Thoracic aorta (tissue), 2 donors: Measurements from ENCODE around the gene DEAF1. TPM values are rescaled to one million over a fixed set of nuclear protein-coding genes. Genes with fewer than 3 reads are reported as not detected.

Experiments
- ATAC-seq: fragments of 150-250 bp; one replicate; pipeline ENCODE4 v1.8.0; 2017; ENCODE audit warnings: low read depth; ENCODE audit not compliant: insufficient number of reproducible peaks, low FRiP score
- DNase-seq: peaks from one replicate; pipeline ENCODE4 v3.0.0-alpha.2; 2020; ENCODE audit warnings: low spot score
- H3K27ac ChIP-seq, 2 donors: fragments of 200-600 bp; sonication (generic); 1 replicate in 1 of 2; 2 replicates in 1 of 2; pipeline ENCODE4 v1.5.1; 2016; ENCODE audit warnings: mild to moderate bottlenecking in 2 of 2, moderate library complexity in 2 of 2
- H3K27me3 ChIP-seq: fragments of 200-600 bp; sonication (generic); replicated peaks from 2 replicates; pipeline ENCODE4 v1.6.0; 2016; ENCODE audit warnings: mild to moderate bottlenecking; ENCODE audit not compliant: insufficient read depth
- H3K36me3 ChIP-seq: fragments of 200-600 bp; sonication (generic); one replicate; pipeline ENCODE4 v1.5.1; 2016
- H3K4me1 ChIP-seq, 2 donors: fragments of 200-600 bp; sonication (generic); 1 replicate in 1 of 2; 2 replicates in 1 of 2; pipeline versions ENCODE4 v1.5.1 to v1.6.0; 2016; ENCODE audit warnings: low read depth in 2 of 2, mild to moderate bottlenecking in 1 of 2; ENCODE audit not compliant: control insufficient read depth in 1 of 2
- H3K4me3 ChIP-seq: fragments of 200-600 bp; sonication (generic); 2 replicates; pipeline ENCODE4 v1.5.1; 2016; ENCODE audit warnings: mild to moderate bottlenecking
- H3K9me3 ChIP-seq: fragments of 200-600 bp; sonication (generic); 2 replicates; pipeline ENCODE4 v1.5.1; 2016
- total RNA-seq, 2 donors: library from RNA; depleted of rRNA; stranded (reverse); fragments of >200 nt; gene quantifications; one replicate each; pipeline versions ENCODE4 v1.1.0 to v1.2.3, GENCODE V29; 2016
- TF ChIP-seq, protein P1 (sequence below): fragments of 200-600 bp; sonication (generic); IDR thresholded peaks from one replicate; pipeline ENCODE4 v1.5.1; 2019; ENCODE audit warnings: antibody characterized with exemption

DEAF1 gene
- total RNA-seq, 2 donors from 2014 or later, result 22.1 to 67.0 TPM

GRCh38 chr11:610146-610801 is 84.7 kb downstream of the DEAF1 start:
- no peak for ATAC-seq
- peaks cover 78% of the 10 kb centered on the region for H3K36me3 ChIP-seq
- DNase-seq, result no peak

GRCh38 chr11:609341-609811 is 85.6 kb downstream of the DEAF1 start:
- no peak overlapping the region for H3K27ac ChIP-seq
- peaks cover 4 to 7% of the 10 kb centered on the region in 2 donors for H3K4me1 ChIP-seq
- DNase-seq (no peak), ATAC-seq (no peak)
- H3K36me3 ChIP-seq, result peaks cover 87% of the 10 kb centered on the region
- TF ChIP-seq, protein P1, sequence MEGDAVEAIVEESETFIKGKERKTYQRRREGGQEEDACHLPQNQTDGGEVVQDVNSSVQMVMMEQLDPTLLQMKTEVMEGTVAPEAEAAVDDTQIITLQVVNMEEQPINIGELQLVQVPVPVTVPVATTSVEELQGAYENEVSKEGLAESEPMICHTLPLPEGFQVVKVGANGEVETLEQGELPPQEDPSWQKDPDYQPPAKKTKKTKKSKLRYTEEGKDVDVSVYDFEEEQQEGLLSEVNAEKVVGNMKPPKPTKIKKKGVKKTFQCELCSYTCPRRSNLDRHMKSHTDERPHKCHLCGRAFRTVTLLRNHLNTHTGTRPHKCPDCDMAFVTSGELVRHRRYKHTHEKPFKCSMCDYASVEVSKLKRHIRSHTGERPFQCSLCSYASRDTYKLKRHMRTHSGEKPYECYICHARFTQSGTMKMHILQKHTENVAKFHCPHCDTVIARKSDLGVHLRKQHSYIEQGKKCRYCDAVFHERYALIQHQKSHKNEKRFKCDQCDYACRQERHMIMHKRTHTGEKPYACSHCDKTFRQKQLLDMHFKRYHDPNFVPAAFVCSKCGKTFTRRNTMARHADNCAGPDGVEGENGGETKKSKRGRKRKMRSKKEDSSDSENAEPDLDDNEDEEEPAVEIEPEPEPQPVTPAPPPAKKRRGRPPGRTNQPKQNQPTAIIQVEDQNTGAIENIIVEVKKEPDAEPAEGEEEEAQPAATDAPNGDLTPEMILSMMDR, result no peak
- no peaks in the 10 kb centered on the region for H3K27me3 ChIP-seq
- H3K9me3 ChIP-seq, result no peaks in the 10 kb centered on the region
- H3K4me3 ChIP-seq, result no peak overlapping the region

More at GRCh38 chr11:610146-610801, 84.7 kb downstream of the DEAF1 start:
- Histone ChIP-seq H3K9me3 (no peaks in the 10 kb centered on the region), H3K27me3 (no peaks in the 10 kb centered on the region), H3K4me3 (no peak overlapping the region), H3K27ac (no peak overlapping the region), H3K4me1 (peaks cover 13 to 16% of the 10 kb centered on the region in 2 donors)
- TF ChIP-seq, protein P1, result no peak

- H3K27me3 ChIP-seq, result no peaks in the 10 kb centered on the region
- no peak for ATAC-seq
- no peak for DNase-seq
- no peak overlapping the region for H3K4me3 ChIP-seq
- H3K9me3 ChIP-seq, result no peaks in the 10 kb centered on the region
- H3K4me1 ChIP-seq, result peaks cover under 1 to 2% of the 10 kb centered on the region in 2 donors
- no peak overlapping the region for H3K27ac ChIP-seq
- peaks cover 92% of the 10 kb centered on the region for H3K36me3 ChIP-seq
- TF ChIP-seq, protein P1, result no peak
These were observed 86.2 kb downstream of the DEAF1 start for GRCh38 chr11:608791-609251.

DNA sequence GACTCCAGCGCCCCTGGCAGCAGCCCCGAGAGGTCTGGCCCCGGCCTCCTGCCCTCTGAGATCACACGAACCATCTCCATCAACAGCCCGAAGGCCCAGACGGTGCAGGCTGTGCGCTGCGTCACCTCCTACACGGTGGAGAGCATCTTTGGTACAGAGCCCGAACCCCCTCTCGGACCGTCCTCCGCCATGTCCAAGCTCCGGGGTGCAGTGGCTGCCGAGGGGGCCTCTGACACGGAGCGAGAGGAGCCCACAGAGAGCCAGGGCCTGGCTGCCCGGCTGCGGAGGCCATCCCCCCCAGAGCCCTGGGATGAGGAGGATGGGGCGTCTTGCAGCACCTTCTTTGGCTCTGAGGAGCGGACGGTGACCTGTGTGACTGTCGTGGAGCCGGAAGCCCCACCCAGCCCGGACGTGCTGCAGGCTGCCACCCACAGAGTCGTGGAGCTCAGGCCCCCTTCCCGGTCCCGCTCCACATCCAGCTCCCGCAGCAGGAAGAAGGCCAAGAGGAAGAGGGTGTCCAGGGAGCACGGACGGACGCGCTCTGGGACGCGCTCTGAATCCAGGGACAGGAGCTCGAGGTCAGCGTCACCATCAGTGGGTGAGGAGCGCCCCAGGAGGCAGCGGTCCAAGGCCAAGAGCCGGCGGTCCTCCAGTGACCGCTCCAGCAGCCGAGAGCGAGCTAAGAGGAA is 86.9 kb downstream of the DEAF1 start:
- no peaks in the 10 kb centered on the region for H3K4me1 ChIP-seq
- H3K4me3 ChIP-seq, result no peak overlapping the region
- H3K9me3 ChIP-seq, result no peaks in the 10 kb centered on the region
- H3K27ac ChIP-seq, result no peak overlapping the region
- H3K27me3 ChIP-seq, result no peaks in the 10 kb centered on the region
- ATAC-seq, result no peak
- TF ChIP-seq, protein P1, result no peak
- DNase-seq, result no peak
- peaks cover 94% of the 10 kb centered on the region for H3K36me3 ChIP-seq

- H3K27ac ChIP-seq, result no peak overlapping the region
- no peak overlapping the region for H3K4me3 ChIP-seq
- no peaks in the 10 kb centered on the region for H3K27me3 ChIP-seq
- H3K4me1 ChIP-seq, result no peaks in the 10 kb centered on the region
- TF ChIP-seq, protein P1, result no peak
- ATAC-seq, result no peak
- peaks cover 89% of the 10 kb centered on the region for H3K36me3 ChIP-seq
- no peaks in the 10 kb centered on the region for H3K9me3 ChIP-seq
- DNase-seq, result no peak
These were observed 87.8 kb downstream of the DEAF1 start for GRCh38 chr11:607020-607780.
